GM18499 (cell line): ENCODE data around the gene CLK1.
A peak's percentile ranks its signal among the peaks of the same experiment; 100 is the strongest.

ENCODE experiments used
- ATAC-seq: cut with Tn5 transposase; IDR thresholded peaks from one replicate; pipeline ENCODE4 v1.9.1; 2021; ENCODE audit warnings: moderate number of reproducible peaks; ENCODE audit not compliant: insufficient read depth, unreplicated experiment

Gene CLK1

DNA sequence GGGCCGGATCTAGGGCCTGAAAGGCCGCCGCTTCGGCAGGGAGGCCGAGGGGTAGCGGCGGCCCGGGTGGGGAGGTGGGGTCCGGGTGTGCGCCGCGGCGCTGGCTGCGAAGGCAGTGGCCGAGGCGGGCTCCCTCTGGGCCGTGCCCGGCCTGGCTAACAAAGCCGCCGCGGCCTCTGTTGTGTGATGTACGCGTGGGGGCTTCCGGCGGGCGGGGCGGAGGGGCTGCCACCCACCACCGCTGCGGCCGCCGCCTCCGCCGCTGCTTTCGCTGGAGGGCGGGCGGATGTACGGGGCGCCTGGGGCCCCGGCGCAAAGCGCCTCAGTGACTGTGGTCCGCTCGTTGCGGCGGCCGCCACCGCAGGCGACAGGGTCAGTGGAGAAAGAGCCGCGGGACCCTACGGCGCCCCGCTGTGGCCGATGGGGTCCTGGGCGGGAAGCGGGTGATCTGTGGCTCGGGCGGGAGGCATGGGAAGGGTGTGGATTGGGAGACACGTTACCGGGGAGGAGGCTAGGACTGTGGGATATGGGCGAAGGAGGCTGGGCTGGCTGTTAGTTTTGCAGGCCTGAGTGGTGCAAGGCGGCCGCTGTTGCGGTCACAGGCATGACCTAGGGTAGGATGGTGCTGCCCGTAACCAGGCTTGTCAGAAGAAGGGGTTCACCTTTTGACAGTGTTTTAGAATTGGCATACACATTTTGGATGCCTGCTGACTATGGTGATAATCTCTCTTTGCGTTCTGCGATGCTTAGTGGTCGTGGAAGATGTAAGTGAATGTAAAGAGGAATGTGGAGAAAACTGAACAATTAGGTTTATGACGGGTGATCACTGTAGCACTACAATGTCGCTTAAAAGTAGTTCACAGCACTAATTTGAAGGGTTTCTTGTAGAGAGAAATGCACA lies 52.1 kb downstream of the CLK1 start:
- peak; percentile 22 for ATAC-seq

DNA sequence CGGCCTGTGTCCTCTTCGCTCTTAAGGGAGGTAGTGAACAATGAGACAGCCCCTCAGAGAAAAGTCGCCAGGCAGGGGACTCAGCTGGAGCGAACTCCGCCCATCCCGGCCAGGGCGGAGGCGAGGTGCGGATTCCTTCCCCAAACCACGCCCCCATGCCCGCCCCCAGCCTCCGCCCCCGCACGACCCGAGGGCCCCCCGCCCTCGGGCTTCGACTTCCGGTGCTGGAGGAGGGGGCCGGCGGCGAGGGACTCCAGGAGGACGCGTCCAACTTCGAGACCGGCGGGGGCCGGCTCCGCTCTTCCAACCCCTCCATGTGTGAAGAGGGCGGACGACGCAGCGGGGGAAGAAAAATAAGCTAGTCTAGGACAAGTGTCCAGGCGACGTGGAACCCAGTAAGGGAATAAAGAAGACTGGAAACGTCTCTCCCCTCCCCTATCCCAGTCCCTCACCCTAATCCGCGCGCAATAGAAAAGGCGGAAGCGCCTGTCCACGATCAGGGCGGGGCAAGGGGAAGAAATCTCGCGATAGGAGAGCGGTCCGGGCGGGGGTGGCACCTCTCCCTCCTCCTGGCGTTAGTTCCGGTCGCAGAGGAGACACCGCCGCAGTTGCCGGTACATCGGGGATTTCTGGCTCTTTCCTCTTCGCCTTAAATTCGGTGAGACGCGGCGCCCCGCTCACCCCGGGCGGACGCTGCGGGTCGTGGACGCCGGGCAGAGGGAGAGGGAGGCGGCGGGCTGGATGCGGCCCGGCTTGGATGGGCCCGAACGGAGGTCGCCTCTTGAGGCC lies 52.9 kb downstream of the CLK1 start, which contains the start of gene BZW1:
TSS of gene BZW1 (plus strand) at position 578 of the 789 bp plus-strand sequence. CDS start 1,308 bp downstream, outside the sequence.
- peak; percentile 47 for ATAC-seq

DNA sequence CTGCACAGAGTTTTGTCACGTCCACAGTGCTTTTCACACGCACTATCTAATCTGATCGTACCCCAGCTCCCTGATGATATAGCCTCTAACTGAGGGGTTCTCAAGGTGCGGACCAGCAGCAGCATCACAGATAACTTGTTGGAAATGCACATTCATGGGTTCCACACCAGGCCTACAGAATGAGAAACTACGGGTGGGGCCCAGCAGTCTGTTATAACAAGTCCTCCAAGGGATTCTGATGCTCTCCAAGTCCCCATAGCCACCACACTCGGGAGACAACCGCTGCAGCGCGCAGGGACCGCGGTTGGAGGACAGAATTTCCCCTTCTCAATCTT lies 53.5 kb downstream of the CLK1 start:
- ATAC-seq: no peak

DNA sequence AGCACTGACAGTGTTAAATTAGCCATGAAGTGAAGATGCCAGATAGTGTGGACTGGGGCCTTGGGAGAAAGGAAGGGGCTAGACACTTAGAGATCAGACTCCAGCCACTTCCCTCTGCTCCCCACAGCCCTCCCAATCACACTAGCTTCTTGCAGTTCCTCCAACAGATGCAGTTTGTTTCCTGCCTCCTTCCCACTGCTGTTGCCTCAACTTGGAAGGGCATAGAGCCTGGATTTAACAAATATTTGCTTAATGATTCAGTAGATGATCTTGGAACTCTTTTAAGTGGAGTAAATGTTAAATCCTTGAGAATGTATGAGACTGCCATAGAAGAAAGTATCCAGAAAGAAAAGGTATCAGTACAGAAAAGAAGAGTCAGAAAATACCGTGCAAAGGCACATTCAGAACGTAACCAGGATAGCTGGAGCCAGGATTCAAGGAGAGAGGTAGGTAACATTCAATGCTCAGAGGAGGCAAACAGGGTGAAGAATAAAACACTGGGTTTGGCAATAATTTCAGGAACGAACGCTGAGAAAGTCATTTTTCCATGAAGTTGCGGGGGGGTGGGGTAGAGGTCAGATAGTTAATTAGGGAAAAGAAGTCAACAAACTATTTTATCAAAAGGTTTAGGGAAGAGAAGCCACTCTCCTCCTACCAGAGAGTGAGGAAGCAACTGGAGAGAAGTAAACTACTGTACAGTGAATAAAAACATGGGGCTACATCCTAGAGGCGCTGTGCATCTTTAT lies 54.0 kb downstream of the CLK1 start:
- ATAC-seq: no peak

DNA sequence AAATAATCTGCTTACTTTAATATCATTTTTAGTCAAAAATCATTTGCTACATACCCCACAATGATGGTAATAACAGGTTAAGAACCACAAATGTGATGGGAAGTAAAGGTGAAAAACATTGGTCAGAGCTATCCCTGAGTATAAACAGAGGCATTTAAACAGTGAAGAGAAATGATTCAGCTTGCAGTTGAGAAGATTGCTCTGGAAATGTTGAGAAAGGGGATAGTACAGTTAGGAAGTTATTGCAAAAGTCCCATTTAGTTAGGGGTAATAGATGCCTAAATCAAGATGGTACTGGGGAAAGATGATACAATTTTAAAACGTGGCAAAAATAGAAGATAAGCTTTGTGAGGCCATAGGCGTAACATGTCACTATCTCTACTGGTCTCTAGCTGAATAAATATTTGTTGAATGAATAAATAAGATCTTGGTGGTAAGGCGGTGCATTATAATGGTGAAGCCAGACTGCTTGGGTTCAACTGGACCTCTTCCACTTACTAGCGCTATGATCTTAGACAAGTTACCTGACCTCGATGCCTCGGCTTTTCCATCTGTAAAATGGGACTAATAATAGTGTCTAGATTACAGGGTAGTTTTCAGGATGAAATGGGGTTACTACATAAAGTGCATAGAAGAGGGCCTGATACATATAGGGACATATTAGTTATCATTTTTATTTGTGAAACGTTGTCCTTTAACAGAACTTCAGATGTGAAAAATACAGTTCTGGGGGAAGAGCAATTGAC lies 54.8 kb downstream of the CLK1 start:
- no peak for ATAC-seq
